GM06990 (cell line): ENCODE data around the gene FAT3.

Source experiments
- DNase-seq: peaks from one replicate; pipeline ENCODE4 v3.0.0-alpha.2; 2011; ENCODE audit not compliant: insufficient read length; ENCODE audit errors: extremely low read depth
- H3K27me3 ChIP-seq: replicated peaks from 2 replicates; pipeline ENCODE4 v1.6.0; 2011; ENCODE audit warnings: low read length; ENCODE audit not compliant: control insufficient read depth, insufficient read depth
- H3K36me3 ChIP-seq: 2 replicates; pipeline ENCODE4 v1.5.1; 2011; ENCODE audit warnings: low read length; ENCODE audit not compliant: control insufficient read depth, insufficient read depth
- H3K4me3 ChIP-seq: replicated peaks from 2 replicates; pipeline ENCODE4 v1.5.1; 2011; ENCODE audit warnings: low read depth, mild to moderate bottlenecking, control low read depth, low read length
- CTCF ChIP-seq: IDR thresholded peaks from 2 replicates; pipeline ENCODE4 v1.5.1; 2011; ENCODE audit warnings: low read length, control low read depth, mild to moderate bottlenecking, inconsistent platforms; ENCODE audit not compliant: insufficient read depth, poor library complexity, severe bottlenecking

The FAT3 gene

GRCh38 chr11:92240916-92241315 lies 16.3 kb downstream of the FAT3 start:
- DNase-seq = no peak
- no peak overlapping the region for H3K4me3 ChIP-seq
- no peak for TF ChIP-seq CTCF
- H3K36me3 ChIP-seq = no peaks in the 10 kb centered on the region
- no peaks in the 10 kb centered on the region for H3K27me3 ChIP-seq

GRCh38 chr11:92245700-92246271 lies 21.2 kb downstream of the FAT3 start:
- Histone ChIP-seq H3K36me3 (no peaks in the 10 kb centered on the region), H3K27me3 (no peaks in the 10 kb centered on the region), H3K4me3 (no peak overlapping the region)
- no peak for TF ChIP-seq CTCF
- no peak for DNase-seq

GRCh38 chr11:92246630-92247029 lies 22.0 kb downstream of the FAT3 start:
- no peak overlapping the region for H3K4me3 ChIP-seq
- no peaks in the 10 kb centered on the region for H3K27me3 ChIP-seq
- no peak for TF ChIP-seq CTCF
- no peak for DNase-seq
- H3K36me3 ChIP-seq = no peaks in the 10 kb centered on the region

GRCh38 chr11:92249156-92249753 lies 24.6 kb downstream of the FAT3 start:
- DNase-seq = no peak
- no peak for TF ChIP-seq CTCF
- no peak overlapping the region for H3K4me3 ChIP-seq

GRCh38 chr11:92251980-92252379 lies 27.4 kb downstream of the FAT3 start:
- no peak for TF ChIP-seq CTCF
- no peaks in the 10 kb centered on the region for H3K27me3 ChIP-seq
- no peak for DNase-seq

More at GRCh38 chr11:92249156-92249753, 24.6 kb downstream of the FAT3 start:
- Histone ChIP-seq H3K36me3 (no peaks in the 10 kb centered on the region), H3K27me3 (no peaks in the 10 kb centered on the region)

More at GRCh38 chr11:92251980-92252379, 27.4 kb downstream of the FAT3 start:
- Histone ChIP-seq H3K36me3 (no peaks in the 10 kb centered on the region), H3K4me3 (no peak overlapping the region)
